ENCODE measurements around the gene TEKT4.
"Not testable (repeated sequence)": the region's sequence is repeated elsewhere in the genome, so short reads cannot be mapped to it uniquely, and the experiment has no call there.

The TEKT4 gene

DNA sequence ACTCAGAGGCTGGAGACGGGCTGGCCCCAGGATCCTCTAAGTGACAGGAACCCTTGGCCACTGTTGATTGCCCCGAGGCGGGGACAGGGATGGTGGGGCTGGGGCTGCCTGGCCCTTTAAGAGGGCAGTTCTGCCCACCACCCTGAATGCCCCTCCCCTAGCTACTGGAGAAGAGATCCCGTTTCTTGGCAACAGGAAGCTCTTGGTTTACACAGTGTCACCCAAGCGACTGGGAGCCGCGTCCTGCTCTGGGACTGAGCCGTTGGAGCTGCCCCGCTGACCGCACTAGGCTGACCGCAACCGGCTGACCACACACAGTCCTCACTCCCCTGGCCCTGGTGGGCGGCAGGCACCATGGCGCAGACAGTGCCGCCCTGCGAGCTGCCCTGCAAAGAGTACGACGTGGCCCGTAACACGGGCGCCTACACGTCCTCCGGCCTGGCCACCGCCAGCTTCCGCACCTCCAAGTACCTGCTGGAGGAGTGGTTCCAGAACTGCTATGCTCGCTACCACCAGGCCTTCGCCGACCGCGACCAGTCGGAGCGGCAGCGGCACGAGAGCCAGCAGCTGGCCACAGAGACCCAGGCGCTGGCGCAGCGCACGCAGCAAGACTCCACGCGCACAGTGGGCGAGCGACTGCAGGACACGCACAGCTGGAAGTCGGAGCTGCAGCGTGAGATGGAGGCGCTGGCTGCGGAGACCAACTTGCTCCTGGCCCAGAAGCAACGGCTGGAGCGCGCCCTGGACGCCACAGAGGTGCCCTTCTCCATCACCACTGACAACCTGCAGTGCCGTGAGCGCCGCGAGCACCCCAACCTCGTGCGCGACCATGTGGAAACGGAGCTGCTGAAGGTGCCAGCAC lies at the start of gene TEKT4:
Gene TEKT4 (plus strand): TSS at position 205 of the 862 bp plus-strand sequence. CDS start 150 bp downstream, at position 355.
- DNase-seq (ENCODE audit: low spot score), result no peak

GRCh38 chr2:94839224-94839623 lies 32.0 kb upstream of the TEKT4 start:
- DNase-seq (ENCODE audit: low spot score), result not testable (repeated sequence)

DNA sequence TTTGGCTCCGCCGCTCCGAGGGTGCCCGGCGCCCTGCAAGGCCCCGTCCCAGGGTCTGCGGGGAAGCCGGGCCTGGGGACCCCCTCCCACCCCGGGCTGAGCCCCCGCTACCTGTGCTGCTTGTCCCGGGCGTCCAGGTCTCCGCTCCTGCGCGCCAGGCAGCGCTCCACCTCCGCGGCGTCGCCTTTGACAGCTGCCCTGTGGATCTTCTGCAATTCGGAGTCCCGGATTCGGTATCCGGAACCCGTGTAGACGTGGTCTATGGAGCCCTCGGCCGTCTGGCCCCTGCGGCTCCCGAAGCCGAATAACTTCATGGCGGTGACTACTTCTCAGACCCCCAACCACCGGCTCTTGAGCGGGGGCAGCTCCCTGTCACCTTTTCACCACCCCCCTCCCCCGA lies 14.4 kb upstream of the TEKT4 start:
- DNase-seq (ENCODE audit: low spot score), result not testable (repeated sequence)

GRCh38 chr2:94857367-94858162 lies 13.7 kb upstream of the TEKT4 start:
- DNase-seq (ENCODE audit: low spot score), result not testable (repeated sequence)

GRCh38 chr2:94858163-94858888 lies 12.9 kb upstream of the TEKT4 start:
- not testable (repeated sequence) for DNase-seq (ENCODE audit: low spot score)

DNA sequence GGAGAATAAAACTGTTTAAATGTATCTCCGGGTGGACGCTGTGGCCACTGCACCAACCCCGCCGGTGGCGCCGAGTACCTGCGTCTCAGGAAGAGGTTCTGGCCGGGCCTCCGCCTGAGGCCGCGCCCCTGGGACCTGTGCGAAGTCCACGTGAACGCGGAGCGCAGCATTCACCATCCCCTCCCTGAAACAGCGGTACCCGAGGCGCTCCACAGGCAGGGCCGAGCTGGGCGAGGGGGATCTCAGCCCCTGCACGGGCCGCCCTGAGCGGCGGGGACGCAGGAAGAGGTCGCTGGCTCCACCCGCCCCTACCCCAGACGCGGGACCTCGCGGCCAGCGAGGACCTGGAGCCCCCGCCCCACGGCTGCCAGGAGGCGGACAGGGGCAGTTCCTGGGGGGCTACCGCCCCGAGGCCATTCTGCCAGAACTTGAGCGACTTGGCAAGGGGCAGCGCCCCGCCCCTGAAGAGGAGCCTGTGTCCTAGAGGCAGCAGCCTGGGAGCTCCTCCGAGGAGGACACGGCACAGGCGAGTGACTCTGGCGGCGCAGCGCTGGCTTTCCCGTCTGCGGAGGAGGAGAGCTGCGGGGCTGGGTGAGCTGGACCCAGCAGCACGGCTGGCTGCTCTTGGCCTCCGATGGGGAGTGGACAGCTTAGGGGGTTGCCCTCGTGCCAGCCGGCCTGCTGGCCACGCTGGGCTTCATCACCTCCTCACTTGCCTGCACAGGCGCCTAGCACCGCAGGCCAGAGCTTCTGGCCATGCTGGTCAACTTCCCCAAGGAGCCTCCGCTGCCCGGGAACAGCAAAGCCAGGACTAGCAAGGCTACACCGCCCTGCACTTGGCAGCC lies 9.7 kb upstream of the TEKT4 start:
- DNase-seq (ENCODE audit: low spot score), result no peak

- DNase-seq (ENCODE audit: low spot score), result not testable (repeated sequence)
Observed at GRCh38 chr2:94862903-94863302, 8.3 kb upstream of the TEKT4 start.

DNA sequence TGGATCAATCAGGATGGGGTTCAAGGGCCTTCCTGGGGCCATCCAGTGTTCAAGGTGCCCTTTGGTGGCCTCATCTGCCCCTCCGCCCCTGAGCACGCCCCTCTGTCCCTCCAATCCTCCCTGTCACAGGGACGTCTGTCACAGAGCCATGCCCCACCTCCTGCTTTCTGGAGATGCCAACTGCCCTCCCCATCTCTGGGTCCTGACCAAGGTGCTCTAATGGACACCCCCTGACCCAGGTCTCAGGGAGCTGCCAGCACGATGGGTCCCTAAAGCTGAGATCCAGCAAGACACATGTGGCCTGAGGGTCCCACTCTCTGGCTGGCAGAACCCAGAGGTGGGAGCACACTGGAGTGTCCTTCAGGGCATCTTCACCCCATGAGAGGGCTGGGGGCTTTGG lies 2.1 kb upstream of the TEKT4 start:
- DNase-seq (ENCODE audit: low spot score), result no peak

GRCh38 chr2:94869552-94870439 lies 1.4 kb upstream of the TEKT4 start:
- no peak for DNase-seq (ENCODE audit: low spot score)

- DNase-seq (ENCODE audit: low spot score), result no peak
Observed at GRCh38 chr2:94870440-94871225, 597 bp upstream of the TEKT4 start.

- DNase-seq (ENCODE audit: low spot score), result no peak
Observed at GRCh38 chr2:94872088-94872618, 923 bp downstream of the TEKT4 start.

DNA sequence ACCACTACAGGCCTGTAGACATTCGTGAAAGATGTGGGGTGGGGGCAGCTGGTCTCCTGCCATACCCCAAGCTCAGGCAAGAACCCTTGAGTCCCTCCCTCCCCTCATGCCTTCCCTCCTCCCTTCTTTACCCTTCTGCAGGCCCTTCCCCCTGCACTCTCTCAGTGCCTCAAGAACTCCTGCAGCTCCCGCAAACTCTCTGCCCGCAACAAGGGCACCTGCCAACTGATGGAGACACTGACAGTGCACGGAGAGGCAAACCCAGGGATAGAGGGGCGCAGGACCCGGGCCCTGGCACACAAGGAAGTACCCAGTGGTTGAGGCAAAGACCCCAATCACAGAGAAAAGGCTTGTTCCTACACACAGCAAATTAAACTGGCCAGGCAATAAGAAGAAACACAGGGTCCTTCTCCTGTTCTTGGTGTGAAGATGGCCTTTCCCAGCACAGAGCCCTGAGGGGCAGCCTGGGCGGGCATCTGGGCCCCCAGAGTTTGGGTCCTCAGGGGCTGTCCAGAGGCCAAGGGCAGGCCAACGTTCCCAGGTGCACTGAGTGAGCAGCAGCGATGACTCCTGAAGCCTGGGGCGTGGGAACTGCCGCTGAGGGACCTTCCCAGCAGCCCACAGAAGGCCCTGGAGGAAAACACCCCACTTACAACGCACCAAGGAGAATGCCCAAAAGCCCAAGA lies 1.6 kb downstream of the TEKT4 start:
- no peak for DNase-seq (ENCODE audit: low spot score)

DNA sequence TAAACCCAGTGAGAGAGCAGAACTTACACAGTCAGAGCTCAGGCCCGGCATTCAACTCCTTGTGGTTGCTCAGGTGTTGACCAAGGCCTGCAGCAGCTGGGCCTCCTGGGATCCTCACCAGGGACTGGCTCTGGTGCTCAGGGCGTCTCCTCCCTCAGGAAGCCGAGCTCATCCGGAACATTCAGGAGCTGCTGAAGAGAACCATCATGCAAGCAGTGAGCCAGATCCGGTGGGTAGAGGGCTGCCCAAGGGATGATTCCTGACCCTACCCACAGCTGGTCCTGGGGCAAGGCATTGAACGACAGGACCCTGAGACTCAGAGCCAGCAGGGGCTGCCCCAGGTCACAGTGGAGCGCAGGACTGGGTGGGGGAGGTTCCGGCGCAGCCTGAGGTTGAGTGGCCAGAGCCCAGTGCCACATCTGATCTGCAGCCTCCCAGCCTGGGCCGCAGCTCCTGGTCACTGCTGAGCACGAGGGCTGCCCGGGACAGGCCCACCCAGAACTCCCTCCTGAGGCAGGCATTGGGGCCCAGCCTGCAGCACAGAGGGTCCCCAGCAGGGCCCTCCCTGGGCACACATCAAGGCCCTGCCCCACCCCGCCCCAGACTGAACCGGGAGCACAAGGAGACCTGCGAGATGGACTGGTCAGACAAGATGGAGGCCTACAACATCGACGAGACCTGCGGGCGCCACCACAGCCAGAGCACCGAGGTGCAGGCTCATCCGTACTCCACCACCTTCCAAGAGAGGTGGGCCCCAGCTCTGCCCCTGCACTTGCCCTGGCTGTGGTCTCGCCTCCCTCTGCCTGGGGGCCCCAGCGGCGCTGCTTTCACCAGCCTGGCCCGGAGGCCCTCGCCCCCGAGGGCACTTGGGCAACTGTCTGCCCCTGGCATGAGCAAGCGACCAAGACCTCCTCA lies 2.4 kb downstream of the TEKT4 start:
- DNase-seq (ENCODE audit: low spot score), result no peak

DNA sequence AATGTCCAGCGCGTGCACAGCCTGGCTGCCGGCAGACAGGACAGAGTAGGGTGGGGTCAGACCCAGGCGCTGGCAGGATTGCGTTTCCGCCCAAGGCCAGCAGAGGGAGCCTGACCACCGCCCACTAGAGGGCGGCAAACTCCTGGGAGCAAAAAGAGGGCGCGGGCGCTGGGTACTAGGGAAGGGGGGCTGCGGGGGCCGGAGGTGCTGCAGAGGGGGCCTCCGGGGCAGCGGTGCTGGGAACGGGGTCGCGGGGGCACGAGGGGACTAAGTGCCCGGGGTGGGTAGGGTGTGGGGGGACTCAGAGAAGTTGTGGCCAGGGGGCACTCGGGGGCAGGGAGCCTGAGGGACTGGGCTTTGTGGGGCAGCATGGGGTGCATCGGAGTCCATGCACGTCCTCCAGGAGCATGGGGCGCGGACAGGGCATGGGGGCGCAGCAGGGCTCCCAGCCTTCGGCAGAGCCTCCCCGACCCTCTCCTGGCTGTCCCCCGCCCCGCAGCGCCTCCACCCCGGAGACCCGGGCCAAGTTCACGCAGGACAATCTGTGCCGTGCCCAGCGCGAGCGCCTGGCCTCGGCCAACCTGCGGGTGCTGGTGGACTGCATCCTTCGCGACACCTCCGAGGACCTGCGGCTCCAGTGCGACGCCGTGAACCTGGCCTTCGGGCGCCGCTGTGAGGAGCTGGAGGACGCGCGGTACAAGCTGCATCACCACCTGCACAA lies 3.2 kb downstream of the TEKT4 start:
- peak; percentile 44 for DNase-seq (ENCODE audit: low spot score)

DNA sequence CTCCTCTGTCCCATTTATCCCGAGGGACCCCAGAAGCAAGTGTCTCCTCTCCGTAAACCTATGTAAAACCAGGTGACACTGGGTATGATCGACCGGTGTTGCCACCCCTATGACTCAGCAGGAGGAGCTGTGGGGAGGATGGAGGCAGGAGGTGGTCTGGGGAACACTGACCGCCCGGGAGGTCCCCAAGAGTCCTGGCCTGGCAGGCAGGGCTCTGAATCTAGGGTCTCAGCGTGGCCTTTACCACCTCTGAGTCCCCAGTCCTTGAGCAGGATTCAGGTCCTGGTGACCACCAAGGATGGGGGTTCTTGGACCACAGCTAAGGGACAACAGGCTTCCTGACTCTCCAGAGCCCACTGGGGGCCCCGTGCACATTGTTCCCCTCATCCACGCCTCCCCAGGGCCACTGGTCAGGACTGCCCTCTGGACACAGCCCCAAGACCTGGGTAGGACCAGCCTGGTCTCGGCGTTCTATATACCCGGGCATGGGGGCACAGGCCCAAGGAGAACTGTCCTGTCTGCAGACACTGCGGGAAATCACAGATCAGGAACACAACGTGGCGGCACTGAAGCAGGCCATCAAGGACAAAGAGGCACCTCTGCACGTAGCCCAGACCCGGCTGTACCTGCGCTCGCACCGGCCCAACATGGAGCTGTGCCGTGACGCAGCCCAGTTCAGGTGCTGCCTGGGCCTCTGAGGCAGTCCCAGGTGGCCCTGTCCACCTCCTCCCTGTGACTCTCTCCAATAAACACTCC lies 4.0 kb downstream of the TEKT4 start:
- DNase-seq (ENCODE audit: low spot score), result no peak

DNA sequence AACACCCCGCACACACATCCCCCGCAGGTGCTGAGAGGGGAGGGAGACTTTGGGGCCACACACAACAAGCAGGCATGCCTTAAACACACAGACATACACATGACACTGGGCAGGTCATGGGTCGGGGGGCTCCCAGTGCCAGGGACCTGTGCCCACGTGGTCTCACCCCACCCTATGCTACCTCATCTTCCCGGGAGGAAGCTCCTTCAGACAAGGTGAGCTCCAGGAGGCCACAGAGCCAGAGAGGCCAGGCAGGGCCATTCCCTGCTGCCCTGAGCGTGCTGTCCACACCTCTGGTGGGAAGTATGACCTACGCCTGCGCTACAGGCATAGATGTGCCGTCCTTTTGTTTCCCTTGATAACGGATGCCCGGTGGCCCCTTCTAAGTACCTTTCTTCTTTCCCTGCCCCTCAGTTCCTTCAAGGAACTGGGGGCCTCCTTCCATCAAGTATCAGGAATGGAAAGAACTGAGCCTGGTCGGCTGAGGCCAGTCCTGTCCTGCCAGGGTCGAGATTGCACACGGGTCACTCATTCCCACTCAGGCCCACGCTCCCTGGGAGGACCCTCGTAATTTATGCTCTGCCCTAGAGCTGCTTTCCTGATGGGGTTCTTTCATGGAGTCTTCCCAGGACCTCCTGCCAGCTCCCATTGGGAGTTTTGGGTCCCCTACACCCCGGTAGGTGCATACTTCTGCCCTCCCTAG lies 4.7 kb downstream of the TEKT4 start:
- DNase-seq (ENCODE audit: low spot score), result no peak

Data from AG08395 (cell line).